Natural killer cell (primary cell): ENCODE data around the gene MT1B. TPM values are rescaled to one million over a fixed set of nuclear protein-coding genes. Genes with fewer than 3 reads are reported as not detected.

Experiments used
- ATAC-seq, 3 donors: fragments of 150-1000 bp in 2 of 3; fragments of 200-7000 bp in 1 of 3; cut with Tn5 transposase; 1 replicate in 1 of 3; 2 replicates in 2 of 3; pipeline ENCODE4 v1.10.0; 2021; ENCODE audit warnings: mild to moderate bottlenecking in 2 of 3, moderate library complexity in 2 of 3
- DNase-seq, 2 donors: peaks; one replicate each; pipeline versions ENCODE4 v3.0.0 to v3.0.0-alpha.2; 2013 to 2021; ENCODE audit warnings: mixed read lengths in 1 of 2
- H3K27ac ChIP-seq: one replicate; pipeline ENCODE4 v1.5.1; 2013; ENCODE audit warnings: mild to moderate bottlenecking, low read length
- H3K27me3 ChIP-seq: one replicate; pipeline ENCODE4 v1.6.1; 2013; ENCODE audit warnings: low read length; ENCODE audit not compliant: control insufficient read depth, insufficient read depth
- H3K36me3 ChIP-seq: one replicate; pipeline ENCODE4 v1.6.1; 2013; ENCODE audit warnings: low read length; ENCODE audit not compliant: control insufficient read depth, insufficient read depth
- H3K4me1 ChIP-seq: one replicate; pipeline ENCODE4 v1.6.1; 2013; ENCODE audit warnings: low read length; ENCODE audit not compliant: control insufficient read depth, insufficient read depth
- H3K4me3 ChIP-seq: one replicate; pipeline ENCODE4 v1.5.1; 2013; ENCODE audit warnings: low read length
- H3K9me3 ChIP-seq: one replicate; pipeline ENCODE4 v1.6.1; 2013; ENCODE audit warnings: low read length; ENCODE audit not compliant: control insufficient read depth, insufficient read depth
- H3K27ac Mint-ChIP-seq, 2 donors: one replicate each; pipeline ENCODE4 v1.8.0; 2022; ENCODE audit warnings: mild to moderate bottlenecking in 2 of 2, mixed read lengths in 2 of 2, moderate library complexity in 1 of 2
- H3K27me3 Mint-ChIP-seq, 2 donors: one replicate each; pipeline ENCODE4 v1.8.0; 2022; ENCODE audit warnings: low read depth in 2 of 2, mixed read lengths in 2 of 2
- H3K36me3 Mint-ChIP-seq: one replicate; pipeline ENCODE4 v1.8.0; 2022; ENCODE audit warnings: mixed read lengths
- H3K4me1 Mint-ChIP-seq, 2 donors: one replicate each; pipeline ENCODE4 v1.8.0; 2022; ENCODE audit warnings: mixed read lengths in 2 of 2
- H3K4me3 Mint-ChIP-seq: one replicate; pipeline ENCODE4 v1.8.0; 2022; ENCODE audit warnings: mild to moderate bottlenecking, moderate library complexity, mixed read lengths
- H3K9me3 Mint-ChIP-seq, 2 donors: one replicate each; pipeline ENCODE4 v1.8.0; 2022; ENCODE audit warnings: mixed read lengths in 2 of 2
- CTCF ChIP-seq: fragments of 200-600 bp; IDR thresholded peaks from one replicate; pipeline ENCODE4 v1.8.0; 2022; ENCODE audit warnings: antibody characterized with exemption
- WGBS: methylation state at CpG from one replicate; pipeline ENCODE4 v1.1.7; 2013; ENCODE audit warnings: missing lambda C conversion rate; ENCODE audit not compliant: insufficient coverage; 5-methylcytosine and 5-hydroxymethylcytosine counted together
- intact Hi-C: fragments of 100-400 bp; cut with micrococcal nuclease; formaldehyde crosslinking; loops from one replicate; pipeline ENCODE4 v1.14.2; 2022
- total RNA-seq, 4 donors: library from RNA; stranded (reverse); fragments of 120-200 nt in 1 of 4; gene quantifications; one replicate each; pipeline versions ENCODE4 v1.2.3 to v1.2.4, GENCODE V29; 2013 to 2022

MT1B gene
- total RNA-seq, 3 donors from 2014 or later (not counting 1 experiment from before 2014, with no cell fraction given): not detected

- H3K27ac ChIP-seq: no peak overlapping the region
- Mint-ChIP-seq H3K9me3 (no peaks in the 10 kb centered on the region), H3K36me3 (no peaks in the 10 kb centered on the region), H3K27me3 (peaks cover 56 to 58% of the 10 kb centered on the region in 2 donors), H3K4me3 (no peak overlapping the region), H3K4me1 (peaks cover 12 to 22% of the 10 kb centered on the region in 2 donors), H3K27ac (no peak overlapping the region)
- intact Hi-C loops: no loop called here
- no peak for TF ChIP-seq CTCF
- DNase-seq: no peak
- WGBS: 77% methylated on average over 9 of the region's 9 CpGs
- H3K4me3 ChIP-seq: no peak overlapping the region
- no peaks in the 10 kb centered on the region for H3K9me3 ChIP-seq
- peaks cover 23% of the 10 kb centered on the region for H3K4me1 ChIP-seq
- no peak for ATAC-seq
- no peaks in the 10 kb centered on the region for H3K36me3 ChIP-seq
- H3K27me3 ChIP-seq: peaks cover 30% of the 10 kb centered on the region
These were observed 23.0 kb upstream of the MT1B start for GRCh38 chr16:56628486-56629350.

GRCh38 chr16:56629531-56629930 lies 22.2 kb upstream of the MT1B start:
- intact Hi-C loops: no loop called here
- Mint-ChIP-seq H3K4me3 (no peak overlapping the region), H3K36me3 (no peaks in the 10 kb centered on the region), H3K9me3 (no peaks in the 10 kb centered on the region), H3K27me3 (peaks cover 57 to 60% of the 10 kb centered on the region in 2 donors), H3K4me1 (peaks cover 12 to 22% of the 10 kb centered on the region in 2 donors), H3K27ac (no peak overlapping the region)
- TF ChIP-seq CTCF: no peak
- Histone ChIP-seq H3K27ac (no peak overlapping the region), H3K4me1 (peaks cover 23% of the 10 kb centered on the region), H3K9me3 (no peaks in the 10 kb centered on the region), H3K4me3 (no peak overlapping the region), H3K27me3 (peaks cover 34% of the 10 kb centered on the region), H3K36me3 (no peaks in the 10 kb centered on the region)
- 89% methylated on average over 3 of the region's 3 CpGs for WGBS
- no peak for DNase-seq
- no peak for ATAC-seq

GRCh38 chr16:56630134-56630533 lies 21.6 kb upstream of the MT1B start:
- peaks cover 35% of the 10 kb centered on the region for H3K27me3 ChIP-seq

More at GRCh38 chr16:56630134-56630533, 21.6 kb upstream of the MT1B start:
- Mint-ChIP-seq H3K4me1 (peaks cover 7 to 21% of the 10 kb centered on the region in 2 donors), H3K9me3 (no peaks in the 10 kb centered on the region), H3K27ac (no peak overlapping the region), H3K36me3 (no peaks in the 10 kb centered on the region), H3K4me3 (no peak overlapping the region), H3K27me3 (peaks cover 57 to 60% of the 10 kb centered on the region in 2 donors)
- Histone ChIP-seq H3K4me1 (peaks cover 21% of the 10 kb centered on the region), H3K9me3 (no peaks in the 10 kb centered on the region), H3K4me3 (no peak overlapping the region), H3K27ac (no peak overlapping the region), H3K36me3 (no peaks in the 10 kb centered on the region)
- ATAC-seq: no peak
- intact Hi-C loops: no loop called here
- TF ChIP-seq CTCF: no peak
- 71% methylated on average over 3 of the region's 3 CpGs for whole genome bisulfite sequencing
- DNase-seq: peak in 1 of 2 donors; percentile 19
